K562 (cell line): ENCODE measurements around the gene SLC2A10. TPM values are rescaled to one million over a fixed set of nuclear protein-coding genes. Genes with fewer than 3 reads are reported as not detected.
A peak's percentile ranks its signal among the peaks of the same experiment; 100 is the strongest.

Experiments
- ADNP ChIP-seq: fragments of 200-800 bp; sonication (Bioruptor generic); IDR thresholded peaks from 2 replicates; pipeline ENCODE4 v1.6.1; 2016; ENCODE audit warnings: missing genetic modification characterization, missing compliant biosample characterization
- CBFA2T3 ChIP-seq: fragments of 450-650 bp; IDR thresholded peaks from 2 replicates; pipeline ENCODE4 v1.6.1; 2017
- MXI1 ChIP-seq: IDR thresholded peaks from 2 replicates; pipeline ENCODE4 v1.6.1; 2011; ENCODE audit warnings: low read depth, mild to moderate bottlenecking, improper control_type of control experiment, low read length
- RCOR1 ChIP-seq, 2 experiments: IDR thresholded peaks; 2 replicates each; pipeline ENCODE4 v1.6.1; 2012; ENCODE audit warnings: low read depth in 2 of 2, low read length in 2 of 2, borderline replicate concordance in 1 of 2, improper control_type of control experiment in 1 of 2
- ZBTB40 ChIP-seq, 2 experiments: fragments of 450-650 bp in 1 of 2; sonication (generic) in 1 of 2; formaldehyde crosslinking in 1 of 2; IDR thresholded peaks; 2 replicates each; pipeline versions ENCODE4 v1.7.1 to v1.9.0; 2016 to 2022; ENCODE audit warnings: inconsistent platforms in 1 of 2, mild to moderate bottlenecking in 1 of 2, missing genetic modification reagents in 1 of 2
- ZKSCAN1 ChIP-seq: fragments of 150-350 bp; IDR thresholded peaks from 2 replicates; pipeline ENCODE4 v1.6.1; 2016; ENCODE audit warnings: low read depth, low read length
- ZKSCAN8 ChIP-seq: fragments of 200-800 bp; sonication (Bioruptor generic); IDR thresholded peaks from 2 replicates; pipeline ENCODE4 v1.6.1; 2016; ENCODE audit warnings: missing genetic modification characterization, missing compliant biosample characterization
- ZNF316 ChIP-seq: fragments of 450-650 bp; IDR thresholded peaks from 2 replicates; pipeline ENCODE4 v1.6.1; 2016
- polyA plus RNA-seq, 8 experiments: library from polyadenylated mRNA; depleted of rRNA in 4 of 8; stranded (reverse) in 5 of 8; unstranded in 3 of 8; fragments of >200 nt; fragmentation: Nextera tagmentation in 2 of 8; fragmentation: Illumina TruSeq in 1 of 8; extraction: Ambion mirVana in 2 of 8; extraction: Trizol in 1 of 8; gene quantifications; 2 replicates each; pipeline versions ENCODE4 v1.2.1 to v1.2.3, GENCODE V29; 2011 to 2014; ENCODE audit warnings: inconsistent platforms in 1 of 8, missing spikeins in 1 of 8
- total RNA-seq, 7 experiments: library from RNA; depleted of rRNA in 6 of 7; stranded (reverse); fragments of >200 nt in 6 of 7; fragmentation: Illumina TruSeq in 2 of 7; extraction: Trizol in 2 of 7; gene quantifications; 2 replicates each; pipeline versions ENCODE4 v1.2.1 to v1.2.3, GENCODE V29; 2011 to 2021; ENCODE audit warnings: low replicate concordance in 1 of 7

The SLC2A10 gene
- total and polyA plus RNA-seq, 9 of the 15 experiments (the other 6 are each of a cell fraction or from before 2014, with no cell fraction given), result 0.01 to 1.8 (median 0.10) TPM

GRCh38 chr20:46682063-46682821, 27.2 kb upstream of the SLC2A10 start (continued):
- TF ChIP-seq ZBTB40 (IDR thresholded peaks at IDR 0.05) (peak; percentile 84), ZBTB40 (CRISPR knock-in tag; IDR thresholded peaks at IDR 0.05) (peak; percentile 80), MXI1 (0 out of 2 replicates have a peak, but pooled peaks have one; percentile 48), RCOR1 (IDR thresholded peaks at IDR 0.05; ENCODE audit: borderline replicate concordance in 1 of 2, low read depth in 2 of 2, low read length in 2 of 2) (no peak), ZKSCAN1 (no peak), ADNP (tag) (peak; percentile 64; the same call in 1 of the 2 replicates), CBFA2T3 (no peak), ZNF316 (no peak), ZKSCAN8 (CRISPR knock-in tag) (no peak)
